ENCODE data around the gene TIGD3. TPM values are rescaled to one million over a fixed set of nuclear protein-coding genes. Genes with fewer than 3 reads are reported as not detected.

TIGD3 gene
- total and polyA plus RNA-seq, 4 donors = 0.16 to 0.88 TPM; not detected in 2

DNA sequence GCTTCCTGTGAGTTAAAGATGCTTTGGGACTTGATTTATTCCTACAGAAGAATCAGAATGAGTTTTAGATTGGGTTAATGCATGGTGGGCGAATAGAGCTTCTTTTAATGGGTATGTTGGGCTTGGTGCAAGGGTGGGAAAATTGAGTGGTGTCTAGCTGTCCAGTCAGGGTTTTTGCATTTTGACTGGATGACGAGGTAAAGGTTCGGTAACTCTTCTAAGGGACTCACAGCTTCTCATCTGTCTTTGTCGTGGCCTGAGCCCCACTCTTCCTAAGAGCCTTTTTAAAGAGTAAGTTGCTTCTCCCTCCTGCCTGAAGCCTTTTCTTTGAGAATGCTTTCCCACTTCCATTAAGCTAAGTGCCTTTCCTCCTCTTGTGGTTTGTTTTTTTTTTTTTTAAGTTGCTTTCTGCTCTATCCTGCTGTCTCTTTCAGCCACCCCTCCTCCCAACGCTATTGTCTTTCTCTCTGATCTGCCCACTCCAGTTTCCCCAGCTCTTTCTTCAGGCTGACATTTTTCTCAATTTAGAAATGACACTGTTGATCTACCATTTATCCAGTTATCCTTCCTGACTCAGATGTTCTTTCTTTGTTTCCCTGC, 19.8 kb upstream of the TIGD3 start:
- WGBS, 2 donors = 10 to 17% methylated on average over 5 of the region's 5 CpGs
- no peak for DNase-seq
- peaks cover 0 to 2% of the 10 kb centered on the region in 2 donors for H3K36me3 ChIP-seq (ENCODE audit: control insufficient read depth in 1 of 2, insufficient read depth in 2 of 2, low read length in 1 of 2)
- no peak overlapping the region for H3K27ac ChIP-seq (ENCODE audit: low read depth in 1 of 2, low read length in 2 of 2)
- peaks cover 0 to 5% of the 10 kb centered on the region in 2 donors for H3K4me1 ChIP-seq (ENCODE audit: control insufficient read depth in 1 of 2, insufficient read depth in 2 of 2, low read length in 2 of 2)
- H3K9me3 ChIP-seq (ENCODE audit: control insufficient read depth, low read length) = no peaks in the 10 kb centered on the region
- ATAC-seq (ENCODE audit: low FRiP score) = no peak
- intact Hi-C loops (cut with DNase I) = no loop called here
- no peaks in the 10 kb centered on the region for H3K27me3 ChIP-seq (ENCODE audit: control insufficient read depth in 1 of 2, insufficient read depth in 2 of 2, low read length in 1 of 2)
- peak overlapping the region; percentile 80 to 91 for H3K4me3 ChIP-seq (ENCODE audit: low read length in 2 of 2)

DNA sequence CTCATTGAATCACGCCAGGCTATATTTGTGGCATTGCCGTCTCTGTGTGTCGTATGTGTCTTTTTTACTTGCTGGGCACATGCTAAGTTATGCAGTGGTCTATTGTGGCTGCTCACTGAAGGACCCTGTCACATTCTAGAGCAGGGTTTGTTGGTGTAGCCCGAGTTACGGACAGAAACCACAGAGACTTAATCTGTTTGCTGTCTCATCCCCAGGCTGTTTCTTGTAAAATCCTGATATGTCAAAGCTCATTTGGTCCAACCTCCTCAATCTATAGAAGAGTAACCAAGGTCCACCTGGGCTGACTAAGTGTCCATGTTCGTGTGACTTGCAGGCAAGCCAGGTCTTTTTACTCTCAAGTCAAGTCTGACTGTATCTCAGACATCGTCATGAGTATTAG, 15.9 kb upstream of the TIGD3 start:
- no peak overlapping the region for H3K4me3 ChIP-seq (ENCODE audit: low read length in 2 of 2)
- no peak overlapping the region for H3K27ac ChIP-seq (ENCODE audit: low read depth in 1 of 2, low read length in 2 of 2)
- no peak for DNase-seq
- peaks cover 0 to 5% of the 10 kb centered on the region in 2 donors for H3K4me1 ChIP-seq (ENCODE audit: control insufficient read depth in 1 of 2, insufficient read depth in 2 of 2, low read length in 2 of 2)
- no peaks in the 10 kb centered on the region for H3K9me3 ChIP-seq (ENCODE audit: control insufficient read depth, low read length)
- no peaks in the 10 kb centered on the region for H3K27me3 ChIP-seq (ENCODE audit: control insufficient read depth in 1 of 2, insufficient read depth in 2 of 2, low read length in 1 of 2)
- intact Hi-C loops (cut with DNase I) = no loop called here
- peaks cover 0 to 15% of the 10 kb centered on the region in 2 donors for H3K36me3 ChIP-seq (ENCODE audit: control insufficient read depth in 1 of 2, insufficient read depth in 2 of 2, low read length in 1 of 2)
- 77 to 78% methylated on average over 7 of the region's 7 CpGs for WGBS, 2 donors
- no peak for ATAC-seq (ENCODE audit: low FRiP score)

DNA sequence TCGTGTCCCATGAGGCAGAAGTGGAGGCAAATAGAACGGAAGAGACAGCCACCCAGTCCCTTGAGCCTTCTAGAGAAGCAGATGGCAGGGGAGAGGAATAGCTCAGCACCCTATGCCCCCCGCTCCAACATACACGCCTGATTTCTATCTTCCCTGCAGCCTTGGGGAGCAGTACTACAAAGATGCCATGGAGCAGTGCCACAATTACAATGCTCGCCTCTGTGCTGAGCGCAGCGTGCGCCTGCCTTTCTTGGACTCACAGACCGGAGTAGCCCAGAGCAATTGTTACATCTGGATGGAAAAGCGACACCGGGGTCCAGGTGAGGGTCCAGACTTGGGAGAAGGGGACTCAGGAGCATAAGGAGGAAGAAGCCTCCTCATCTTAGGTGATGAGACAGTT, 14.3 kb upstream of the TIGD3 start:
- Histone ChIP-seq H3K4me3 (ENCODE audit: low read length in 2 of 2) (no peak overlapping the region), H3K36me3 (ENCODE audit: control insufficient read depth in 1 of 2, insufficient read depth in 2 of 2, low read length in 1 of 2) (peaks cover 0 to 21% of the 10 kb centered on the region in 2 donors), H3K27me3 (ENCODE audit: control insufficient read depth in 1 of 2, insufficient read depth in 2 of 2, low read length in 1 of 2) (no peaks in the 10 kb centered on the region), H3K4me1 (ENCODE audit: control insufficient read depth in 1 of 2, insufficient read depth in 2 of 2, low read length in 2 of 2) (peaks cover 0 to 2% of the 10 kb centered on the region in 2 donors), H3K9me3 (ENCODE audit: control insufficient read depth, low read length) (no peaks in the 10 kb centered on the region), H3K27ac (ENCODE audit: low read depth in 1 of 2, low read length in 2 of 2) (no peak overlapping the region)
- DNase-seq = no peak
- ATAC-seq (ENCODE audit: low FRiP score) = no peak
- intact Hi-C loops (cut with DNase I) = no loop called here
- WGBS, 2 donors = 89% methylated on average over 11 of the region's 11 CpGs

DNA sequence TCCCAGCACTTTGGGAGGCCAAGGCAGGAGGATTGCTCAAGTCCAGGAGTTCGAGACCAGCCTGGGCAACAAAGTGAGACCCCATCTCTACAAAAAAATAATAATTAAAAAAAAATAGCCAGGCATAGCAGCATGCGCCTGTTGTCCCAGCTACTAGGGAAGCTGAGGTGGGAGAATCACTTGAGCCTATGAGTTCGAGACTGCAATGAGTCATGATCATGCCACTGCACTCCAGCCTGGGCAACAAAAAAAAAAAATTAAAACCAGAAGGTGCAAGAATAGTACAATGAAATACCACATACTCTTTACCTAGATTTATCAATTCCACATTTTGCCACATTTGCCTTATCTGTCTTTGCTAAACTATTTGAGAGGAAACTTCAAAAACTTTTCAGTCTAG, 12.7 kb upstream of the TIGD3 start:
- 86 to 88% methylated on average over 3 of the region's 3 CpGs for WGBS, 2 donors
- DNase-seq = no peak
- no peak for ATAC-seq (ENCODE audit: low FRiP score)

DNA sequence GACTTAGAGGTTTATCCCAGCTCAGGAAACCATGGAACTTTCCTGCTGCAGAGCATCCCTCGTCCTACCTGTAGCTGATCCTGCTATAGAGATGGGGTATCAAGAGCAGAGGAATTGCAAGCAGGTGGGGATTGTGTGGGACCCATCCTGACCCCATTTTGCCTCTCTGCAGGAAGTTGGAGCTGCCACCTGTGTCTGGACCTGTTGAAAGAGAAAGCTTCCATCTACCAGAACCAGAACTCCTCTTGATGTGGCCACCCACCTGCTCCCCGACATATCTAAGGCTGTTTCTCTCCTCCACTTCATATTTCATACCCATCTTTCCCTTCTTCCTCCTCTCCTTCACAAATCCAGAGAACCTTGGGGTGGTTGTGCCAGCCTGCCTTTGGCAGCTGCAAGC, 3.0 kb upstream of the TIGD3 start:
- 95 to 96% methylated on average over 2 of the region's 2 CpGs for WGBS, 2 donors

More for the DNA sequence above, 12.7 kb upstream of the TIGD3 start:
- Histone ChIP-seq H3K27me3 (ENCODE audit: control insufficient read depth in 1 of 2, insufficient read depth in 2 of 2, low read length in 1 of 2) (no peaks in the 10 kb centered on the region), H3K27ac (ENCODE audit: low read depth in 1 of 2, low read length in 2 of 2) (no peak overlapping the region), H3K9me3 (ENCODE audit: control insufficient read depth, low read length) (no peaks in the 10 kb centered on the region), H3K4me1 (ENCODE audit: control insufficient read depth in 1 of 2, insufficient read depth in 2 of 2, low read length in 2 of 2) (no peaks in the 10 kb centered on the region), H3K36me3 (ENCODE audit: control insufficient read depth in 1 of 2, insufficient read depth in 2 of 2, low read length in 1 of 2) (peaks cover 0 to 31% of the 10 kb centered on the region in 2 donors), H3K4me3 (ENCODE audit: low read length in 2 of 2) (no peak overlapping the region)
- intact Hi-C loops (cut with DNase I) = no loop called here

DNA sequence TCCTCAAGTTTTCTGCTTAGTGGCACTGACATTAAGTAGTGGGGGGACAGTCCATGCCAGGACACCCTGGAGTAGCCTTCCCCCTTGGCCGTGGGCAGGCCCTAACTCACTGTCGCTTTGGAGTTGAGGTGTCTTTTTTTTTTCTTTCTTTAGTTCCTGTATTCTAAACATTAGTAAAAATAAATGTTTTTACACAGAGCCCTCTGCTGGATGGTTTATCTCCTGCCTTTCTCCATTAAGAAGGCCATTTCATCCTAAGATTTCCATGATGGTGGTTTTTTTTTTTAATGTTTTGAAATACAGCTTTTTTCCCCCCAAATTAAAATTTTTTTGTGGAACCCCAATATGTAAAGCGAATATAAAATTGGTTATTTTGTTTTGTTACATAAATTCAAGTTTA, 1.8 kb upstream of the TIGD3 start:
- H3K4me1 ChIP-seq (ENCODE audit: control insufficient read depth in 1 of 2, insufficient read depth in 2 of 2, low read length in 2 of 2) = no peaks in the 10 kb centered on the region
- no peaks in the 10 kb centered on the region for H3K9me3 ChIP-seq (ENCODE audit: control insufficient read depth, low read length)
- WGBS, 2 donors = 79 to 83% methylated on average over 3 of the region's 3 CpGs
- H3K27ac ChIP-seq (ENCODE audit: low read depth in 1 of 2, low read length in 2 of 2) = no peak overlapping the region
- H3K4me3 ChIP-seq (ENCODE audit: low read length in 2 of 2) = no peak overlapping the region
- H3K36me3 ChIP-seq (ENCODE audit: control insufficient read depth in 1 of 2, insufficient read depth in 2 of 2, low read length in 1 of 2) = peaks cover 4 to 5% of the 10 kb centered on the region in 2 donors
- no peak for ATAC-seq (ENCODE audit: low FRiP score)
- intact Hi-C loops (cut with DNase I) = no loop called here
- no peak for DNase-seq
- H3K27me3 ChIP-seq (ENCODE audit: control insufficient read depth in 1 of 2, insufficient read depth in 2 of 2, low read length in 1 of 2) = no peaks in the 10 kb centered on the region

More for the DNA sequence above, 3.0 kb upstream of the TIGD3 start:
- H3K4me3 ChIP-seq (ENCODE audit: low read length in 2 of 2) = no peak overlapping the region
- DNase-seq (no peak), ATAC-seq (ENCODE audit: low FRiP score) (no peak)
- H3K27me3 ChIP-seq (ENCODE audit: control insufficient read depth in 1 of 2, insufficient read depth in 2 of 2, low read length in 1 of 2) = no peaks in the 10 kb centered on the region
- intact Hi-C loops (cut with DNase I) = no loop called here
- H3K27ac ChIP-seq (ENCODE audit: low read depth in 1 of 2, low read length in 2 of 2) = no peak overlapping the region
- H3K36me3 ChIP-seq (ENCODE audit: control insufficient read depth in 1 of 2, insufficient read depth in 2 of 2, low read length in 1 of 2) = peaks cover 6 to 9% of the 10 kb centered on the region in 2 donors
- no peaks in the 10 kb centered on the region for H3K4me1 ChIP-seq (ENCODE audit: control insufficient read depth in 1 of 2, insufficient read depth in 2 of 2, low read length in 2 of 2)
- no peaks in the 10 kb centered on the region for H3K9me3 ChIP-seq (ENCODE audit: control insufficient read depth, low read length)

DNA sequence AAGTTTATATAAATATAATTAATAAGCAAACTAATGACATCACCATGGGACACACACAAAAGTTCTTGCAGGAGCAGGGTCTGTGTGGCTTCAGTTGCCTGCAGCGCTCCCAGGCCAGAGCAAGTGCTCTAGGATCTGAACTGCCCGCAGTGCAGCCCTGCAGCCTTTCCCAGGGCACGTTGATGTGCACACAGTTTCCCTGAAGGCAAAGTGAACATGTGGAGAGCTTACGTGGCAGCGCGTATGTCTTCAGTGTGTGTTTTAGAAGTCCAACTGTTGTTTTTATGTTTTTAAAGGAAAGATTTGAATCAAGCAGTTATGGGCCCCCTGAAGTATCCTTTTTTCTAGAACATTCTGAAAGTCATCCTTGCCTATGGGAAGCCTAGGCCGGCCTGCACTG, 1.2 kb upstream of the TIGD3 start:
- 73 to 77% methylated on average over 7 of the region's 7 CpGs for WGBS, 2 donors
- intact Hi-C loops (cut with DNase I) = no loop called here
- H3K27me3 ChIP-seq (ENCODE audit: control insufficient read depth in 1 of 2, insufficient read depth in 2 of 2, low read length in 1 of 2) = no peaks in the 10 kb centered on the region
- H3K9me3 ChIP-seq (ENCODE audit: control insufficient read depth, low read length) = no peaks in the 10 kb centered on the region
- peaks cover 0 to 5% of the 10 kb centered on the region in 2 donors for H3K36me3 ChIP-seq (ENCODE audit: control insufficient read depth in 1 of 2, insufficient read depth in 2 of 2, low read length in 1 of 2)
- H3K4me3 ChIP-seq (ENCODE audit: low read length in 2 of 2) = no peak overlapping the region
- no peak overlapping the region for H3K27ac ChIP-seq (ENCODE audit: low read depth in 1 of 2, low read length in 2 of 2)
- no peaks in the 10 kb centered on the region for H3K4me1 ChIP-seq (ENCODE audit: control insufficient read depth in 1 of 2, insufficient read depth in 2 of 2, low read length in 2 of 2)
- no peak for ATAC-seq (ENCODE audit: low FRiP score)
- DNase-seq = no peak

DNA sequence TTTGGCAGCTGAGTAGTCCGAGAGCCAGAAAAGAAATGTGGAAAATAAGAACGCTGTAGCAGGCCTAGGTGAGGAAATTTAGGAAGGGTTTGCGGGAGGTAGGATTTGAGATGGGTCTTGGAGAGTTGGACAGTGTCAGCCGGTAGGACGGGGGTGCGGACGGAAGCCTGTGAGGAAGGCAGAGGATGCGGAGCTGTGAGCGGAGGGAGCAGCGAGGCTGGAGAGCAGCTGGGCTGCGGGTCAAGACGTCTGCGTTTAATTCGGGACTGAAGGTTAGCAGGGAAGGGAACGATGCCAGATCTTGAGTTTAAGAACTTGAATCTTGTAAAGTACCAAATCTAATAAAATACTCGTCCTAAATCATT, 669 bp upstream of the TIGD3 start:
- intact Hi-C loops (cut with DNase I) = no loop called here
- H3K27ac ChIP-seq (ENCODE audit: low read depth in 1 of 2, low read length in 2 of 2) = no peak overlapping the region
- no peak overlapping the region for H3K4me3 ChIP-seq (ENCODE audit: low read length in 2 of 2)
- no peaks in the 10 kb centered on the region for H3K4me1 ChIP-seq (ENCODE audit: control insufficient read depth in 1 of 2, insufficient read depth in 2 of 2, low read length in 2 of 2)
- DNase-seq (no peak), ATAC-seq (ENCODE audit: low FRiP score) (peak; percentile 6)
- H3K9me3 ChIP-seq (ENCODE audit: control insufficient read depth, low read length) = no peaks in the 10 kb centered on the region
- 8 to 11% methylated on average over 16 of the region's 16 CpGs for WGBS, 2 donors
- H3K36me3 ChIP-seq (ENCODE audit: control insufficient read depth in 1 of 2, insufficient read depth in 2 of 2, low read length in 1 of 2) = peaks cover 0 to 3% of the 10 kb centered on the region in 2 donors
- H3K27me3 ChIP-seq (ENCODE audit: control insufficient read depth in 1 of 2, insufficient read depth in 2 of 2, low read length in 1 of 2) = no peaks in the 10 kb centered on the region

DNA sequence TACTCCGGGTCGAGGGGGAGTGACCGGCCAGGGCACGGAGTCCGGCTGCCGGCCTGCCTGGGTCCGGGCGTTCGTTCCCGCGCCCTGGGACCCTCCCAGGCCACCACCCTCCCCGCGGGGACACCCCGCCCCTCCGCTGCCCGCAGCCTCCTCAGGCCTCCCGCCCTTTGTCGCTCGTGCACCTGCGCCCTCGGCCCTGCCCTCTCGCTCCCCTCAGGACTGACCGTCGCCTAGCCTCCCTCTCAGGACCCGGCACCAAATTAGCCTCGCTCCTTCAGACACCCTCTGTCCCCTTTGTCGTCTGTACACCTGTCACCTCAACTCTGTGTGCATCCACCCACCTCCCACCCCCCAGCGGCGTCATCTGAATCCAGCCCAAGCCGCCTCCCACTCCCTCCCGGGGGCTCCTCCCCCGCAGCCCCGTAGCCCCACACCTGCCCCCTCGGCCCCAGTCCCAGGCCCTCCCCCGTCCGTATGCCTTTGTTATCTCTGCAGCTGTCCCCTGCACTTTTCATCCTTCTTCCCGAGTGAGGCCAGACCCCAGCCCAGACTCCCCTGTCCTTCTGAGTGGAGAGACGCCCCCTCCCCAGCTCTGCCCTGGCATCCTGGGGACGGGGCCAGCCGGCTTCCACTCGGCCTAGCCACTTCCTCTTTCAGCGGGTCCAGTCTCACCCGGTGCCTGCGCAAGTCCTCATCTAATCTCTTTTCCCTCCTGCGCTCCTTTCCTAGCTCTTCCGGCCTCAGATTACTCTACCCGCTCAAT, 643 bp downstream of the TIGD3 start:
- intact Hi-C loops (cut with DNase I) = no loop called here
- WGBS, 2 donors = 1 to 2% methylated on average over 38 to 47 of the region's 47 CpGs
- DNase-seq = peak in 1 of 2 donors; percentile 70
- Histone ChIP-seq H3K27me3 (ENCODE audit: control insufficient read depth in 1 of 2, insufficient read depth in 2 of 2, low read length in 1 of 2) (no peaks in the 10 kb centered on the region), H3K27ac (ENCODE audit: low read depth in 1 of 2, low read length in 2 of 2) (no peak overlapping the region), H3K4me1 (ENCODE audit: control insufficient read depth in 1 of 2, insufficient read depth in 2 of 2, low read length in 2 of 2) (no peaks in the 10 kb centered on the region), H3K9me3 (ENCODE audit: control insufficient read depth, low read length) (no peaks in the 10 kb centered on the region), H3K4me3 (ENCODE audit: low read length in 2 of 2) (peak overlapping the region; percentile 17 to 63), H3K36me3 (ENCODE audit: control insufficient read depth in 1 of 2, insufficient read depth in 2 of 2, low read length in 1 of 2) (peaks cover 0 to 3% of the 10 kb centered on the region in 2 donors)
- peak; percentile 27 for ATAC-seq (ENCODE audit: low FRiP score)
